OCI-LY3 (cell line): ENCODE results near the gene SRGAP1.

Experiments
- H2AFZ ChIP-seq: fragments of 200-600, 300-600 bp; shearing (Covaris generic); 2 replicates; pipeline ENCODE4 v1.6.0; 2014; ENCODE audit warnings: antibody characterized with exemption, low read depth, low read length
- H3K27ac ChIP-seq: fragments of 200-600, 300-600 bp; sonication (generic); 2 replicates; pipeline ENCODE4 v1.5.1; 2014; ENCODE audit warnings: mild to moderate bottlenecking, low read length, moderate library complexity, mixed read lengths
- H3K27me3 ChIP-seq: fragments of 200-600, 300-600 bp; sonication (generic); 2 replicates; pipeline ENCODE4 v1.6.1; 2014; ENCODE audit warnings: low read depth, low read length, mixed read lengths
- H3K36me3 ChIP-seq: fragments of 200-600, 300-600 bp; sonication (generic); replicated peaks from 2 replicates; pipeline ENCODE3; 2014; ENCODE audit warnings: low read depth, low read length, mixed read lengths
- H3K4me1 ChIP-seq: fragments of 300-600, 200-600 bp; sonication (generic); 2 replicates; pipeline ENCODE4 v1.6.1; 2014; ENCODE audit warnings: low read length, mixed read lengths
- H3K4me2 ChIP-seq: fragments of 200-600, 300-600 bp; sonication (generic); 2 replicates; pipeline ENCODE4 v1.6.1; 2014; ENCODE audit warnings: low read length, mixed read lengths
- H3K4me3 ChIP-seq: fragments of 300-600, 200-600 bp; sonication (generic); 2 replicates; pipeline ENCODE4 v1.5.1; 2014; ENCODE audit warnings: antibody characterized with exemption, mild to moderate bottlenecking, low read length, moderate library complexity
- H3K79me2 ChIP-seq: fragments of 300-600, 200-600 bp; shearing (Covaris generic); 2 replicates; pipeline ENCODE4 v1.6.1; 2014; ENCODE audit warnings: mild to moderate bottlenecking, low read length, mixed read lengths
- H3K9ac ChIP-seq: fragments of 300-600, 200-600 bp; shearing (Covaris generic); 2 replicates; pipeline ENCODE4 v1.6.0; 2014; ENCODE audit warnings: mild to moderate bottlenecking, low read length, moderate library complexity
- H3K9me3 ChIP-seq: fragments of 200-600, 300-600 bp; shearing (Covaris generic); 2 replicates; pipeline ENCODE4 v1.6.1; 2014; ENCODE audit warnings: low read length, mixed read lengths; ENCODE audit not compliant: insufficient read depth
- H4K20me1 ChIP-seq: fragments of 200-600, 300-600 bp; sonication (generic); 2 replicates; pipeline ENCODE4 v1.6.1; 2016; ENCODE audit warnings: low read length, mixed read lengths; ENCODE audit not compliant: insufficient read depth
- EZH2phosphoT487 ChIP-seq: fragments of 200-600 bp; shearing (Covaris generic); IDR thresholded peaks from 2 replicates; pipeline ENCODE4 v1.6.1; 2018; ENCODE audit warnings: antibody characterized with exemption, mixed run types, low read depth
- TF ChIP-seq, protein P1 (sequence below): fragments of 200-600, 300-600 bp; sonication (generic); IDR thresholded peaks from 2 replicates; pipeline ENCODE4 v1.5.1; 2014; ENCODE audit warnings: antibody characterized with exemption, low read length, low read depth

SRGAP1 gene

DNA sequence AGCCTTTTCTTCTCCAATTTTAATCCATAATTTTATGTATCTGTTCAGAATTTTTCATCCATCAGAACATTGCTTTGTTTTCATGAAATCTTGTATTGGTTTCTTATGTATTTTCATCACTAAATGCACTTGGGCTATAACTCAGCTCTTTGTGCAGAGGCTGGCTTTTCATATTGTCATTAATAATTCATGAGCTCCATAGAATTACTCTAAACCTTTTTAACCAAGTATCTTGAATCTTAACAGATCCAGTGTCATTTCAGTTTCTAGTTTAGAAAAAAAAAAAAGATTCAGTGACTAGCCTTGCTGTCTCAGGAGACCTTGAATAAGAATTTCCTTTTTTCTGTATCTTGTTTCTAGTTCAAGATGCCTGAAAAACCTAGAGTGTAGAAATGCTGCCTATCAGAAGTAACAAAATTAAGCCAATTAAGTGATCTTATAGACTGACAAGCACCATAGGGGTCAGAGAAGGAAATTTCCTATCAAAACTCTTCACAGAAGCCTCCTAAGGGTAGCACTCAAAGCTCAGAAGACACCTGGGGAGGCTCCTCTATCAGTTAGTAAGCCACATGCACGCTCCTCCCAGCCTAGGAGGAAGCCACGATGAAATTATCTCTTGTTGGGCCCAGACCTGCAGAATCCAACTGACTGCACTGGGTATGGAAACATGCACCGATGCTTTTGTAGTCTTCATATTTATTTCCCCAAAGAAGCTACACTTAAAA is 214.2 kb downstream of the SRGAP1 start:
- no peak overlapping the region for H3K27ac ChIP-seq
- TF ChIP-seq, protein P1, sequence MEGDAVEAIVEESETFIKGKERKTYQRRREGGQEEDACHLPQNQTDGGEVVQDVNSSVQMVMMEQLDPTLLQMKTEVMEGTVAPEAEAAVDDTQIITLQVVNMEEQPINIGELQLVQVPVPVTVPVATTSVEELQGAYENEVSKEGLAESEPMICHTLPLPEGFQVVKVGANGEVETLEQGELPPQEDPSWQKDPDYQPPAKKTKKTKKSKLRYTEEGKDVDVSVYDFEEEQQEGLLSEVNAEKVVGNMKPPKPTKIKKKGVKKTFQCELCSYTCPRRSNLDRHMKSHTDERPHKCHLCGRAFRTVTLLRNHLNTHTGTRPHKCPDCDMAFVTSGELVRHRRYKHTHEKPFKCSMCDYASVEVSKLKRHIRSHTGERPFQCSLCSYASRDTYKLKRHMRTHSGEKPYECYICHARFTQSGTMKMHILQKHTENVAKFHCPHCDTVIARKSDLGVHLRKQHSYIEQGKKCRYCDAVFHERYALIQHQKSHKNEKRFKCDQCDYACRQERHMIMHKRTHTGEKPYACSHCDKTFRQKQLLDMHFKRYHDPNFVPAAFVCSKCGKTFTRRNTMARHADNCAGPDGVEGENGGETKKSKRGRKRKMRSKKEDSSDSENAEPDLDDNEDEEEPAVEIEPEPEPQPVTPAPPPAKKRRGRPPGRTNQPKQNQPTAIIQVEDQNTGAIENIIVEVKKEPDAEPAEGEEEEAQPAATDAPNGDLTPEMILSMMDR = no peak
- no peak for TF ChIP-seq EZH2phosphoT487

DNA sequence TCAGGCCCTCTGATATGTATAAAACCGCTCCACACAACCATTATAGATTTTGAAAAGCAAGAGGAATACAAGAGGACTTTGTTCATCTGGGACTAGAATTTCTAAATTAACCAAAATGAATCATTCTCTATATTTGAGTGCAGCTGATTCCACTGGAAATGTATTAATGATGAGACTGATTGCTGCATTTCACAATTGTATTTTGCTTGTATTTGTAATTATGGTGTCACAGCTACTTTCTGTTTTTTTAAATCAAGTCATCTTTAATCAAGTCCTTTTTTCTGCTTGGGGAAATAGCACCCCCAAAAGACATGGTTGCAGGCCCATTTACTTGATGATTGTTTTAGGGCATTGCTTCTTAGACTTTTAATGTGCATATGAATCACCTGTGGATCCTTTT is 215.2 kb downstream of the SRGAP1 start:
- Histone ChIP-seq H4K20me1 (no peaks in the 10 kb centered on the region), H3K36me3 (no peaks in the 10 kb centered on the region), H3K9ac (no peak overlapping the region), H3K4me1 (peaks cover 16% of the 10 kb centered on the region), H3K4me3 (no peak overlapping the region), H3K27ac (no peak overlapping the region), H2AFZ (0 out of 2 replicates have a peak overlapping the region, but pooled peaks have one; percentile 33), H3K9me3 (no peaks in the 10 kb centered on the region), H3K79me2 (no peaks in the 10 kb centered on the region), H3K4me2 (no peak overlapping the region), H3K27me3 (no peaks in the 10 kb centered on the region)
- TF ChIP-seq EZH2phosphoT487 = no peak
- TF ChIP-seq, protein P1 = peak; percentile 46

More for the DNA sequence above, 214.2 kb downstream of the SRGAP1 start:
- H3K9ac ChIP-seq = no peak overlapping the region
- H3K36me3 ChIP-seq = no peaks in the 10 kb centered on the region
- H3K4me2 ChIP-seq = no peak overlapping the region
- H3K4me1 ChIP-seq = peaks cover 16% of the 10 kb centered on the region
- H2AFZ ChIP-seq = peak overlapping the region; percentile 33; the same call in 1 of the 2 replicates
- no peaks in the 10 kb centered on the region for H3K27me3 ChIP-seq
- no peak overlapping the region for H3K4me3 ChIP-seq
- H3K9me3 ChIP-seq = no peaks in the 10 kb centered on the region
- H3K79me2 ChIP-seq = no peaks in the 10 kb centered on the region
- no peaks in the 10 kb centered on the region for H4K20me1 ChIP-seq

GRCh38 chr12:64061868-64062375 is 217.4 kb downstream of the SRGAP1 start:
- Histone ChIP-seq H3K79me2 (no peaks in the 10 kb centered on the region), H4K20me1 (no peaks in the 10 kb centered on the region), H3K27me3 (no peaks in the 10 kb centered on the region), H3K27ac (no peak overlapping the region), H3K4me3 (no peak overlapping the region), H3K9ac (no peak overlapping the region), H3K4me1 (peaks cover 16% of the 10 kb centered on the region), H3K9me3 (no peaks in the 10 kb centered on the region), H2AFZ (no peak overlapping the region), H3K36me3 (no peaks in the 10 kb centered on the region), H3K4me2 (no peak overlapping the region)
- no peak for TF ChIP-seq EZH2phosphoT487
- TF ChIP-seq, protein P1 = no peak

DNA sequence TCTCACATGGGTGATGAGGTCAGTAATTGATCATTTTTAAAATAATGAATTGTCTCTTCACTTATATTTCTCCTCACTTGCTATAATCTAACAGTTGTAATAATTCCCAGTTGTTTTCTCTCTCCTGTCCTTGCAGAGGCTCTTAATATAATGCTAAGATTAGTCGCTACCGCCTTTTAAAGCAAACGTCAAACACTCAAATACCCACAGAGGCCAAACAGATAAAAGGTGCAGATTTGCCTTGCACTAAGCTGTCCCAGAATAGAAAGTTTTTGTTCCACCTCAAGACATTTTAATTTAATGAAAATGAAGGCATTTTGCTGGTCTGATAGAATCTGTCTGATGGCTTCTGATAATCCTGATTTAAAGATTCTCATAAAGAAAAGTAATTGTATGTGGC is 218.6 kb downstream of the SRGAP1 start:
- Histone ChIP-seq H3K4me3 (no peak overlapping the region), H4K20me1 (no peaks in the 10 kb centered on the region), H3K4me1 (peaks cover 16% of the 10 kb centered on the region), H3K9ac (no peak overlapping the region), H2AFZ (no peak overlapping the region), H3K27ac (no peak overlapping the region), H3K79me2 (no peaks in the 10 kb centered on the region), H3K4me2 (no peak overlapping the region), H3K27me3 (no peaks in the 10 kb centered on the region), H3K9me3 (no peaks in the 10 kb centered on the region), H3K36me3 (no peaks in the 10 kb centered on the region)
- TF ChIP-seq EZH2phosphoT487 = no peak
- TF ChIP-seq, protein P1 = no peak
